GM12865 (cell line): Measurements from ENCODE around the gene B3GALT6.
"Not testable (repeated sequence)": the region's sequence is repeated elsewhere in the genome, so short reads cannot be mapped to it uniquely, and the experiment has no call there.

Experiments used
- DNase-seq: peaks from one replicate; pipeline ENCODE4 v3.0.0; 2010; ENCODE audit warnings: low read depth
- H3K4me3 ChIP-seq: 2 replicates; pipeline ENCODE4 v1.5.1; 2011; ENCODE audit warnings: mild to moderate bottlenecking, low read depth, low read length, control low read depth
- TF ChIP-seq, protein P1 (sequence below): IDR thresholded peaks from 2 replicates; pipeline ENCODE4 v1.5.1; 2011; ENCODE audit warnings: low read length, control low read depth, low read depth, inconsistent platforms; ENCODE audit not compliant: insufficient read depth; ENCODE audit errors: missing control alignments

Gene B3GALT6

DNA sequence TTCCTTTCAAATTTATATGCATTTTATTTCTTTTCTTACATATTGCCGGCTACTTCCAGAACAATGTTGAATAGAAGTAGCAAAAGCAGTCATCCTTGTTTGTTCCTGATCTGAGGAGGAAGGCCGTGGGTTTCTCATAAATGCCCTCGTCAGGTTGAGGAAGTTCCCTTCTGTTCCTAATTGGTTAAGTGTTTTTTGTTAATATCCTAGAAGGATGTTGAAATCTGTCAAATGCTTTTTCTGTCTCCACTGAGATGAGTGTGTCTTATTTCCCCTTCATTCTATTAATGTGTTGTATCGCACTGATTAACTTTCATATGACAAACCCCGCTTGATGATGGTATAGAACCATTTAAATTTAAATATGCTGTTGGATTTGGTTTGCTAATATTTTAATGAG lies 42.9 kb upstream of the B3GALT6 start:
- DNase-seq = no peak
- TF ChIP-seq, protein P1, sequence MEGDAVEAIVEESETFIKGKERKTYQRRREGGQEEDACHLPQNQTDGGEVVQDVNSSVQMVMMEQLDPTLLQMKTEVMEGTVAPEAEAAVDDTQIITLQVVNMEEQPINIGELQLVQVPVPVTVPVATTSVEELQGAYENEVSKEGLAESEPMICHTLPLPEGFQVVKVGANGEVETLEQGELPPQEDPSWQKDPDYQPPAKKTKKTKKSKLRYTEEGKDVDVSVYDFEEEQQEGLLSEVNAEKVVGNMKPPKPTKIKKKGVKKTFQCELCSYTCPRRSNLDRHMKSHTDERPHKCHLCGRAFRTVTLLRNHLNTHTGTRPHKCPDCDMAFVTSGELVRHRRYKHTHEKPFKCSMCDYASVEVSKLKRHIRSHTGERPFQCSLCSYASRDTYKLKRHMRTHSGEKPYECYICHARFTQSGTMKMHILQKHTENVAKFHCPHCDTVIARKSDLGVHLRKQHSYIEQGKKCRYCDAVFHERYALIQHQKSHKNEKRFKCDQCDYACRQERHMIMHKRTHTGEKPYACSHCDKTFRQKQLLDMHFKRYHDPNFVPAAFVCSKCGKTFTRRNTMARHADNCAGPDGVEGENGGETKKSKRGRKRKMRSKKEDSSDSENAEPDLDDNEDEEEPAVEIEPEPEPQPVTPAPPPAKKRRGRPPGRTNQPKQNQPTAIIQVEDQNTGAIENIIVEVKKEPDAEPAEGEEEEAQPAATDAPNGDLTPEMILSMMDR = no peak
- no peak overlapping the region for H3K4me3 ChIP-seq

DNA sequence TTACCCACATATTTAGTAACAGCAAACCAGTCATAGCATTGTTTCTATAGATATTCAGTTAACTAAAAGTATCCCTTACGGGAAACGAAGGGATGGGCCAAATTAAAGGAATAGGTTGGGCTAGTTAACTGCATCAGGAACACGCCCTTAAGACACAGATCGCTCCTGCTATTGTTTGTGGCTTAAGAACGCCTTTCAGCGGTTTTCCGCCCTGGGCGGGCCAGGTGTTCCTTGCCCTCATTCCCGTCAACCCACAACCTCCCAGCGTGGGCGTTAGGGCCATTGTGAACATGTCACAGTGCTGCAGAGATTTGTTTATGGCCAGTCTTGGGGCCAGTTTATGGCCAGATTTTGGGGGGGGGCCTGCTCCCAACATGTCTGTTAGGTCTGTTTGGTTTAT lies 40.3 kb upstream of the B3GALT6 start:
- no peak overlapping the region for H3K4me3 ChIP-seq
- TF ChIP-seq, protein P1 = no peak
- no peak for DNase-seq

DNA sequence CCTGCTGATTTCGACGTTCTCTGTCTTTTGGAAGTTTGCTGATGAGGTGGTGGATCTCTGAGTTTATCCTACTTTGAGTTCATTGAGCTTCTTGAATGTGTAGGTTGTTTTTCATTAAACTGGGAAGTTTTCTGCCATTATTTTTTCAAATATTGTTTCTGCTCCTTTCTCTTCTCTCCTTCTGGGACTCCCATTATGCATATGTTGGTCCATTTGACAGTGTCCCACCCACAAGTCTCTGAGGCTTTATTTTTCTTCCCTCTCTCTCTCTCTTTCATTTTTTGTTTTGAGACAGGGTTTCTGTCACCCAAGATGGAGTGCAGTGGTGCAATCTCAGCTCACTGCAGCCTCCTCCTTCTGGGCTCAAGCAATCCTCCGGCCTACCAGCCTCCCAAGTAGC lies 37.3 kb upstream of the B3GALT6 start:
- DNase-seq = no peak
- TF ChIP-seq, protein P1 = no peak
- no peak overlapping the region for H3K4me3 ChIP-seq

DNA sequence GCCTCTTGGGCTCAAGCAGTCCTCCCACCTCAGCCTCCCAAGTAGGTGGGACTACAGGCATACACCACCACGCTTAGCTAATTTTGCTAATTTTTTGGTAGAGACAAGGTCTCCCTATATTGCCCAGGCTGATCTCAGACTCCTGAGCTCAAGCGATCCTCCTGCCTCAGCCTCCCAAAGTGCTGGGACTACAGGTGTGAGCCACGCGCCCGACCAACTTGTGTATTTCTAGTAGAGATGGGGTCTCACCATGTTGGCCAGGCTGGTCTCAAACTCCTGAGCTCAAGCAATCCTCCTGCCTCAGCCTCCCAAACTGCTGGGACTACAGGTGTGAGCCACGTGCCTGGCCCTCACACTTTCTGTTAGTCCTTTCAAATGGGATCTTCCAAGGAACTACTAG lies 36.3 kb upstream of the B3GALT6 start:
- H3K4me3 ChIP-seq, DNase-seq: not testable (repeated sequence)

DNA sequence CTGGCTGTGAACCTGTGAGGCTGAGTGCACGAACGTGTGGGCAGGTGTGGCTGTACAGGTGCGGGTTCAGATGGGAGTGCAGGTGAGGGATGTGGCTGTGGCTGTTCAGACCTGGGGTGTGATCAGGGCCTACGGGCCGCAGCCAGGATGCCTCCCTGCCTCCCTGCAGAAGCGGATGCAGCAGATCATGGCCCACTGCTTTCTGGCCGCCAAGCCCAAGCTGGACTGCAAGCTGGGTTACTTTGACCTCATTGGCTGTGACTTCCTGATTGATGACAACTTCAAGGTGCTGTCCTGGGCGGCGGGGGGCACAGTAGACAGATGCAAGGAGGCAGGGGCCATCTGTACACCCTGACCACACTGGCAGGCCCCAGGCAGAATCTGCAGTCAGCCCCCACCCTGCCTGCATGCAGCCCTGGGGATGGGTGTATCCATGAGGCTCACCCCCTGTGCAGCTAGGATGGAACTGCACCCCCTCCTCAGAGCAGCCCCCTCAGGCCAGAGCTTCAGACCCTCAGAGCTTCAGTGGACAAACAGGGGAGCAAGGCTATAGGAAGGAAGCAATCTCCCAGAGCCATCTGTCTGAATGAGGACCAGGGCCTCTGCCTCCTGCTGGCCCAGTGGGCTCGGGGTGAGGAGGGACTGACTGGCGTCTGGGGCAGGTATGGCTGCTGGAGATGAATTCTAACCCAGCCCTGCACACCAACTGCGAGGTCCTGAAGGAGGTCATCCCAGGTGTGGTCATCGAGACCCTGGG lies 35.4 kb upstream of the B3GALT6 start:
- no peak overlapping the region for H3K4me3 ChIP-seq

DNA sequence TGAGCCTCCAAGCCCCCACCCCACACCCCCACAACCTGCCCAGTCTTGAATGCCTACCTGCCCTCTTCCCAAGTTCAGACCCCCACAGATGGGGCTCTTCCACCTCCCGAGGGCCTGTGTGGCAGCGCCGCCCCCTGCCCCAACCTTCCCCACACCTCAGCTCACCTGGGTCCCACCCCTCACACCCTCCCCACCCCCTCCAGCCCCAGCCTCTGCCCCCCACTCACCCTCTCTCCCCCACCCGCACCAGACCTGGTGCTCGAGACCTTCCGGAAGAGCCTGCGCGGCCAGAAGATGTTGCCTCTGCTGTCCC lies 34.9 kb upstream of the B3GALT6 start:
- TF ChIP-seq, protein P1 = no peak
- H3K4me3 ChIP-seq = no peak overlapping the region
- DNase-seq = no peak

More for the DNA sequence above, 35.4 kb upstream of the B3GALT6 start:
- DNase-seq = no peak
- TF ChIP-seq, protein P1 = no peak

DNA sequence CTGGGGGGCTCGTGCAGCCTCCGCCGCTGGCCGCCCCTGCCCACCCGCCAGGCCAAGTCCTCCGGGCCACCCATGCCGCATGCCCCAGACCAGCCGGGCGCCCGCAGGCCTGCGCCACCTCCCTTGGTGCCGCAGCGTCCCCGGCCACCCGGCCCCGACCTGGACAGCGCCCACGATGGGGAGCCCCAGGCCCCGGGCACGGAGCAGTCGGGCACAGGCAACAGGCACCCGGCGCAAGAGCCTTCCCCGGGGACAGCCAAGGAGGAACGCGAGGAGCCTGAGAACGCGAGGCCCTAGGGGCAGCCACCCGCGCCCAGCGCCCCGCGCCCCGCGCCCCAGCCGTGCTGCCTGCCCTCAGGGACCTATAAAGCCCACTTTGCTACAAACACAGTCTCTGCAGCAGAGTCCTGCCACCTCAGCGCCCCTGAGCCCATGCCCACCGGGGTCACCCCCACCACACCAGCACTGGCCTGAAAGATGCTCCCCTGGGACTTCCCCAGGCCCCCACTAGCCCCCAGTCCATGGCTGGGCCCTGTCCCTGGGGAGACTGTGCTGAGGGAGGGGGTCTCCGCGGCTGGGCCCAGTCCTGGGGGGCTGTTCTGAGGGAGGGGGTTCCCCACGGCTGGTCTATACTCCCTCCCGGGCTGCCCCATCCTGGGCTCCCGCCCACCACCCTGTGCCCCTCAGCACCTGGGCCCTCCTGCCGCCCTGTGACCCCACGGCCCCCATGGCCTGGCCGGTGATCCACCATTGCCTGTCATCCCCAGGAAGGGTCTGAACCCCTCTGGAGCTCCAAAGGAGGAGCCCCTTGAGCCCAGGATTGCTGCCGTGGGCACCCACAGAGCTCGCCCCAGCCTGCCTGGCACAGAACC lies 34.2 kb upstream of the B3GALT6 start:
- H3K4me3 ChIP-seq = no peak overlapping the region
- TF ChIP-seq, protein P1 = no peak
- no peak for DNase-seq
